ENCODE measurements around the gene PEAK1.

- no peak for TF ChIP-seq CTCF (IDR thresholded peaks at IDR 0.05)
- no peak for TF ChIP-seq POLR2AphosphoS5 (IDR thresholded peaks at IDR 0.05; ENCODE audit: insufficient read depth in 1 of 2, low read depth in 1 of 2)
Observed at GRCh38 chr15:77468896-77469295, 49.0 kb upstream of the PEAK1 start.

All from vagina (tissue), 2 donors.